ENCODE data around the gene AUH. TPM values are rescaled to one million over a fixed set of nuclear protein-coding genes. Genes with fewer than 3 reads are reported as not detected.
A peak's percentile ranks its signal among the peaks of the same experiment; 100 is the strongest.

Gene AUH
- total and polyA plus RNA-seq, 9 of the 15 experiments (the other 6 are each of a cell fraction or from before 2014, with no cell fraction given), result 3.4 to 29.0 (median 10.1) TPM

GRCh38 chr9:91193658-91194391 is 167.9 kb downstream of the AUH start (continued):
- TF ChIP-seq MTF1 (CRISPR knock-in tag; IDR thresholded peaks at IDR 0.05; ENCODE audit: borderline replicate concordance), result no peak
- peak in 1 of 2 experiments; percentile 21 for TF ChIP-seq AFF1 (IDR thresholded peaks at IDR 0.05; ENCODE audit: low read depth in 1 of 2, partially characterized antibody in 2 of 2)
- peak; percentile 38; the same call in 1 of the 2 replicates for TF ChIP-seq NFE2 (IDR thresholded peaks at IDR 0.05; ENCODE audit: low read depth)
- TF ChIP-seq ZNF551 (CRISPR knock-in tag; IDR thresholded peaks at IDR 0.05), result no peak
- no peak for TF ChIP-seq SRSF7 (optimal IDR thresholded peaks at IDR 0.05; ENCODE audit: low read depth, low read length)
- no peak for TF ChIP-seq GTF2F1 (IDR thresholded peaks at IDR 0.05; ENCODE audit: low read depth, low read length)
- no peak for TF ChIP-seq SRF (CRISPR knock-in tag; IDR thresholded peaks at IDR 0.05)
- TF ChIP-seq ZNF232 (CRISPR knock-in tag; IDR thresholded peaks at IDR 0.05), result 0 out of 2 replicates have a peak, but pooled peaks have one; percentile 58
- TF ChIP-seq CBX5 (IDR thresholded peaks at IDR 0.05; ENCODE audit: borderline replicate concordance, low read depth), result 0 out of 2 replicates have a peak, but pooled peaks have one; percentile 4
- no peak for TF ChIP-seq ZNF75A (CRISPR knock-in tag; IDR thresholded peaks at IDR 0.05)
- no peak for TF ChIP-seq NFATC3 (IDR thresholded peaks at IDR 0.05)
- TF ChIP-seq ZKSCAN3 (CRISPR knock-in tag; IDR thresholded peaks at IDR 0.05), result no peak
- TF ChIP-seq ETV6 (IDR thresholded peaks at IDR 0.05; ENCODE audit: borderline replicate concordance in 1 of 2, low read depth in 2 of 2, low read length in 1 of 2), result no peak; a peak in 1 of 4 replicates
- 0 out of 2 replicates have a peak, but pooled peaks have one; percentile 51 for TF ChIP-seq ETV6 (CRISPR knock-in tag; IDR thresholded peaks at IDR 0.05; ENCODE audit: borderline replicate concordance)
- peak; percentile 44 for TF ChIP-seq POLR2B (IDR thresholded peaks at IDR 0.05; ENCODE audit: low read depth, partially characterized antibody)
- no peak for TF ChIP-seq DDX20 (tag; IDR thresholded peaks at IDR 0.05; ENCODE audit: low read depth)
- no peak for TF ChIP-seq U2AF2 (optimal IDR thresholded peaks at IDR 0.05; ENCODE audit: low read depth, low read length)
- TF ChIP-seq ZNF584 (CRISPR knock-in tag; IDR thresholded peaks at IDR 0.05; ENCODE audit: low read depth), result peak; percentile 78
- peak; percentile 59 for TF ChIP-seq SUPT5H (IDR thresholded peaks at IDR 0.05)
- no peak for TF ChIP-seq C11orf30 (IDR thresholded peaks at IDR 0.05; ENCODE audit: low read depth)
- TF ChIP-seq ZBTB9 (CRISPR knock-in tag; IDR thresholded peaks at IDR 0.05), result peak; percentile 68; the same call in 1 of the 2 replicates

Measured in K562 (cell line).